Measurements from ENCODE around the gene CST7.

DNA sequence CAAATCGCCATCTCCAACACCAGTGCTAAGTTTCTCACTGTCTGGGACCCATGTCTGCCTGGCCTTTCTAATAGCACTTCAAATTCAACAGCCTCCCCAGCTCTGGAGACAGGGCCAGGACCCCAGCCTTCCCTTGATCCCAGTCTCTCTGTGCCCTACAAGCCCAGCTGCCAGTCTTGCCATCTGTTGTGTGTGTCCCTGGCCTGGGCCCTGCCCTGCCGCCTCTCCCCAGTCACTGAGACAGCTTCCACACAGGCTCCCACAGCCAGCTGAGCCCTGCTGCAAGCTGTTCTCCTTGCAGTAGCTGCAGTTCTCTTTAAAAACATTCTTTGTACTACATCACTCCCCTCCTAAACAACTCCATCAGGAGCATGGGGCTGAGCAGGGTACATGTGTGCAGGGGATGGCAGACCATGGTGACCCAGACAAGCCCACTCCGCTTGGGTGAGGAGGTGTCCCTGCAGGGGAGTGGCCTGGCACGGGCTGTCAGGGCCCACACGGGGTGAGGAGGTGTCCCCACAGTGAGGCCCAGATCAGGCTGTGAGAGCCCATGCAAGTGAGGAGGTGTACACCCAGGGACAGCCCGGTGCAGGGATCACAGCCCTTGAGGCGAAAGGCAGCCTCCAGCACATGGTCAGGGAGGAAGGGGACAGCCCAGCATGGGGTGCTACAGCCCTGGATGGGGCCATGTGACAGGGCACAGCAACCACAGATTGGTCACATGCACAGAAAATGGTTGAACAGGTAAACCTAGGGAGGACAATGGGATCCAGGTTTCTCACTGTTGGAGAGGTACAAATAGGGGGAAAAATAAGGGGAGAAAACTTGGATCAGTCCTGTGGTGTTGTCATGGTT, 16.2 kb downstream of the CST7 start:
- TF ChIP-seq JUND (IDR thresholded peaks at IDR 0.05) (no peak), CTCF (IDR thresholded peaks at IDR 0.05 in 2 of 3, conservative IDR thresholded peaks at IDR 0.05 in 1 of 3; ENCODE audit: borderline replicate concordance in 1 of 3, insufficient read depth in 1 of 3, low read depth in 2 of 3, low read length in 2 of 3) (no peak), POLR2A (IDR thresholded peaks at IDR 0.05; ENCODE audit: borderline replicate concordance, extremely low read depth, insufficient read depth, insufficient read length) (no peak), RAD21 (IDR thresholded peaks at IDR 0.05; ENCODE audit: low read depth) (no peak), EZH2 (IDR thresholded peaks at IDR 0.05) (no peak), ZNF274 (IDR thresholded peaks at IDR 0.05; ENCODE audit: low read depth, low read length) (no peak), YY1 (IDR thresholded peaks at IDR 0.05; ENCODE audit: extremely low read depth, insufficient replicate concordance, low read depth, low read length) (no peak), REST (IDR thresholded peaks at IDR 0.05; ENCODE audit: low read depth) (no peak), POLR2AphosphoS5 (IDR thresholded peaks at IDR 0.05; ENCODE audit: low read depth, low read length) (no peak), SP1 (IDR thresholded peaks at IDR 0.05; ENCODE audit: low read depth) (no peak), ZFX (IDR thresholded peaks at IDR 0.05) (no peak)
- TF ChIP-seq, protein P1, sequence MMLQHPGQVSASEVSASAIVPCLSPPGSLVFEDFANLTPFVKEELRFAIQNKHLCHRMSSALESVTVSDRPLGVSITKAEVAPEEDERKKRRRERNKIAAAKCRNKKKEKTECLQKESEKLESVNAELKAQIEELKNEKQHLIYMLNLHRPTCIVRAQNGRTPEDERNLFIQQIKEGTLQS (IDR thresholded peaks at IDR 0.05): no peak
